HepG2 (cell line): ENCODE results near the gene BAZ1A. TPM values are rescaled to one million over a fixed set of nuclear protein-coding genes. Genes with fewer than 3 reads are reported as not detected.
A peak's percentile ranks its signal among the peaks of the same experiment; 100 is the strongest.

Experiments used
- AGO1 ChIP-seq: fragments of 200-400 bp; formaldehyde crosslinking; IDR thresholded peaks from 2 replicates; pipeline ENCODE4 v1.6.1; 2017; ENCODE audit warnings: mild to moderate bottlenecking, low read depth, low read length, moderate library complexity; ENCODE audit not compliant: poor library complexity, severe bottlenecking
- BCL6 ChIP-seq: IDR thresholded peaks from 2 replicates; pipeline ENCODE4 v1.6.1; 2016; ENCODE audit warnings: missing genetic modification reagents, missing compliant biosample characterization
- ETV5 ChIP-seq: IDR thresholded peaks from 2 replicates; pipeline ENCODE4 v1.6.1; 2018; ENCODE audit warnings: missing biosample characterization, missing genetic modification reagents, inconsistent platforms, borderline replicate concordance
- RFX5 ChIP-seq: IDR thresholded peaks from 2 replicates; pipeline ENCODE4 v1.6.1; 2011; ENCODE audit warnings: low read depth, low read length, improper control_type of control experiment
- ZSCAN31 ChIP-seq: sonication (generic); formaldehyde crosslinking; IDR thresholded peaks from 2 replicates; pipeline ENCODE4 v1.5.0; 2020; ENCODE audit warnings: low read depth, mild to moderate bottlenecking, missing genetic modification reagents
- polyA plus RNA-seq, 8 experiments: library from polyadenylated mRNA; depleted of rRNA in 3 of 8; stranded (reverse) in 7 of 8; unstranded in 1 of 8; fragments of >200 nt; fragmentation: Illumina TruSeq in 4 of 8; extraction: Trizol in 4 of 8; gene quantifications; 2 replicates each; pipeline versions ENCODE4 v1.2.1 to v1.2.3, GENCODE V29; 2011 to 2016; ENCODE audit warnings: low read depth in 4 of 8, missing spikeins in 1 of 8, mixed read lengths in 1 of 8; ENCODE audit not compliant: insufficient read depth in 1 of 8
- total RNA-seq, 5 experiments: library from RNA; depleted of rRNA; stranded (reverse); fragments of >200 nt; fragmentation: Illumina TruSeq; extraction: Trizol; gene quantifications; 2 replicates each; pipeline ENCODE4 v1.2.3, GENCODE V29; 2016; ENCODE audit warnings: low read depth in 1 of 5
- TF ChIP-seq, protein P1 (sequence below): sonication (generic); formaldehyde crosslinking; IDR thresholded peaks from 2 replicates; pipeline ENCODE4 v1.5.0; 2020; ENCODE audit warnings: mild to moderate bottlenecking, missing genetic modification reagents
- TF ChIP-seq, protein P2 (sequence below), 2 experiments: sonication (generic) in 1 of 2; formaldehyde crosslinking in 1 of 2; IDR thresholded peaks; 2 replicates each; pipeline versions ENCODE4 v1.6.1 to v1.9.0; 2014 to 2022; ENCODE audit warnings: antibody characterized with exemption in 1 of 2, borderline replicate concordance in 1 of 2, inconsistent platforms in 1 of 2, low read depth in 1 of 2, missing genetic modification reagents in 1 of 2
- TF ChIP-seq, protein P3 (sequence below): IDR thresholded peaks from 2 replicates; pipeline ENCODE4 v1.6.1; 2016; ENCODE audit warnings: mild to moderate bottlenecking, missing biosample characterization, missing genetic modification reagents
- TF ChIP-seq, protein P4 (sequence below): sonication (generic); formaldehyde crosslinking; IDR thresholded peaks from 2 replicates; pipeline ENCODE4 v1.9.0; 2021; ENCODE audit warnings: missing genetic modification reagents, mild to moderate bottlenecking, borderline replicate concordance
- TF ChIP-seq, protein P5 (sequence below): fragments of 450-650 bp; IDR thresholded peaks from 2 replicates; pipeline ENCODE4 v1.6.1; 2017; ENCODE audit warnings: mild to moderate bottlenecking

The BAZ1A gene
- total and polyA plus RNA-seq, 2 of the 13 experiments (the other 11 are each of a cell fraction or from before 2014, with no cell fraction given), result 20.9 to 56.8 TPM

DNA sequence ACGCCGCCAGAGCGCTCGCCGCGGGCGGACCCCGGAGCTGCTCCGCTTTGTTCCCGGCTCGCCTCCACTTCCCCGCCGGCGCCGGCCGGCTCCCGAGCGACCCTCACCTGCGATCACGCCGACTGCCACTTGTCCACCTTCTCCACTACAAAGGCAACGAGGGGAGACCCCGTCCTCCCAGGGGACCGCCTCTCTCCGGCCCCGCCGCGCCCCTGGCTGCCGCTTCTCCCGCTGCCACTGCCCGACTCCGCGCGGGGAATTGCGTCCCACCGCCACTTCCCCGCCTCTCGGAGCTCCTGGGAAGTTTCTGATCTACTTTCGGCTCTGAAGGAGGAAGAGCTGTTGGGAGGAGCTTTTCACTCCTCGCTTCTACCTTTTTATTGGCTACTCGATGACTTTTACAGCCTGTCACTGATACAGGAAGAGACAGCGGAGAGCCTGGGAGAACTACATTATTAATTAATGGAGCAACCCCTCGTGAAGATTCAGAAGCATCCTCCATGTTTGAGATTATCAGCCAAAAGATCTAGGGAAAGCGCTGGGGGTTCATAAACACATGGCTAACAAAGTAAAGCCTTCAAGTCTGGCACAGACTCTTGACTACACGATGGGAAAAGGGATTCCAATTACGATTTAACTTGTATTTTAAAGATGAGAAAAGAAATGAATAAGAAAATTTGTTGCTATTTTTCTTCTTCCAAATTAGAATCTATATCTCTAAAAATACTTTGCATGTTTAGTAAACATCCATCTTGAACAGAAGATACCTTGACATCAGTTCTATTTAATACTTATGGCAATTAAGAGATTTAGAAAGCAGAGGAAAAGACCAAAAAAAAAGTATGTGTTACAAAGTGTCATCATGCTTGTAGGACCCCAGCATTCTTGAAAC, at the start of gene BAZ1A (continued):
- TF ChIP-seq, protein P1, sequence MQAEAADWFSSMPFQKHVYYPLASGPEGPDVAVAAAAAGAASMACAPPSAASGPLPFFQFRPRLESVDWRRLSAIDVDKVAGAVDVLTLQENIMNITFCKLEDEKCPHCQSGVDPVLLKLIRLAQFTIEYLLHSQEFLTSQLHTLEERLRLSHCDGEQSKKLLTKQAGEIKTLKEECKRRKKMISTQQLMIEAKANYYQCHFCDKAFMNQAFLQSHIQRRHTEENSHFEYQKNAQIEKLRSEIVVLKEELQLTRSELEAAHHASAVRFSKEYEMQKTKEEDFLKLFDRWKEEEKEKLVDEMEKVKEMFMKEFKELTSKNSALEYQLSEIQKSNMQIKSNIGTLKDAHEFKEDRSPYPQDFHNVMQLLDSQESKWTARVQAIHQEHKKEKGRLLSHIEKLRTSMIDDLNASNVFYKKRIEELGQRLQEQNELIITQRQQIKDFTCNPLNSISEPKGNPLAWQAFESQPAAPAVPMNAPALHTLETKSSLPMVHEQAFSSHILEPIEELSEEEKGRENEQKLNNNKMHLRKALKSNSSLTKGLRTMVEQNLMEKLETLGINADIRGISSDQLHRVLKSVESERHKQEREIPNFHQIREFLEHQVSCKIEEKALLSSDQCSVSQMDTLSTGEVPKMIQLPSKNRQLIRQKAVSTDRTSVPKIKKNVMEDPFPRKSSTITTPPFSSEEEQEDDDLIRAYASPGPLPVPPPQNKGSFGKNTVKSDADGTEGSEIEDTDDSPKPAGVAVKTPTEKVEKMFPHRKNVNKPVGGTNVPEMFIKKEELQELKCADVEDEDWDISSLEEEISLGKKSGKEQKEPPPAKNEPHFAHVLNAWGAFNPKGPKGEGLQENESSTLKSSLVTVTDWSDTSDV, result no peak
- TF ChIP-seq BCL6 (peak; percentile 76), RFX5 (no peak), AGO1 (no peak), ZSCAN31 (peak; percentile 73), ETV5 (CRISPR knock-in tag) (peak; percentile 74; the same call in 1 of the 2 replicates)
- TF ChIP-seq, protein P2, sequence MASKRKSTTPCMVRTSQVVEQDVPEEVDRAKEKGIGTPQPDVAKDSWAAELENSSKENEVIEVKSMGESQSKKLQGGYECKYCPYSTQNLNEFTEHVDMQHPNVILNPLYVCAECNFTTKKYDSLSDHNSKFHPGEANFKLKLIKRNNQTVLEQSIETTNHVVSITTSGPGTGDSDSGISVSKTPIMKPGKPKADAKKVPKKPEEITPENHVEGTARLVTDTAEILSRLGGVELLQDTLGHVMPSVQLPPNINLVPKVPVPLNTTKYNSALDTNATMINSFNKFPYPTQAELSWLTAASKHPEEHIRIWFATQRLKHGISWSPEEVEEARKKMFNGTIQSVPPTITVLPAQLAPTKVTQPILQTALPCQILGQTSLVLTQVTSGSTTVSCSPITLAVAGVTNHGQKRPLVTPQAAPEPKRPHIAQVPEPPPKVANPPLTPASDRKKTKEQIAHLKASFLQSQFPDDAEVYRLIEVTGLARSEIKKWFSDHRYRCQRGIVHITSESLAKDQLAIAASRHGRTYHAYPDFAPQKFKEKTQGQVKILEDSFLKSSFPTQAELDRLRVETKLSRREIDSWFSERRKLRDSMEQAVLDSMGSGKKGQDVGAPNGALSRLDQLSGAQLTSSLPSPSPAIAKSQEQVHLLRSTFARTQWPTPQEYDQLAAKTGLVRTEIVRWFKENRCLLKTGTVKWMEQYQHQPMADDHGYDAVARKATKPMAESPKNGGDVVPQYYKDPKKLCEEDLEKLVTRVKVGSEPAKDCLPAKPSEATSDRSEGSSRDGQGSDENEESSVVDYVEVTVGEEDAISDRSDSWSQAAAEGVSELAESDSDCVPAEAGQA (IDR thresholded peaks at IDR 0.05; ENCODE audit: low read depth), result no peak
- TF ChIP-seq, protein P2 (CRISPR knock-in tag; IDR thresholded peaks at IDR 0.05; ENCODE audit: borderline replicate concordance), result no peak
- TF ChIP-seq, protein P3, sequence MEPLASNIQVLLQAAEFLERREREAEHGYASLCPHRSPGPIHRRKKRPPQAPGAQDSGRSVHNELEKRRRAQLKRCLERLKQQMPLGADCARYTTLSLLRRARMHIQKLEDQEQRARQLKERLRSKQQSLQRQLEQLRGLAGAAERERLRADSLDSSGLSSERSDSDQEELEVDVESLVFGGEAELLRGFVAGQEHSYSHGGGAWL, result peak; percentile 55; the same call in 1 of the 2 replicates
- TF ChIP-seq, protein P4, sequence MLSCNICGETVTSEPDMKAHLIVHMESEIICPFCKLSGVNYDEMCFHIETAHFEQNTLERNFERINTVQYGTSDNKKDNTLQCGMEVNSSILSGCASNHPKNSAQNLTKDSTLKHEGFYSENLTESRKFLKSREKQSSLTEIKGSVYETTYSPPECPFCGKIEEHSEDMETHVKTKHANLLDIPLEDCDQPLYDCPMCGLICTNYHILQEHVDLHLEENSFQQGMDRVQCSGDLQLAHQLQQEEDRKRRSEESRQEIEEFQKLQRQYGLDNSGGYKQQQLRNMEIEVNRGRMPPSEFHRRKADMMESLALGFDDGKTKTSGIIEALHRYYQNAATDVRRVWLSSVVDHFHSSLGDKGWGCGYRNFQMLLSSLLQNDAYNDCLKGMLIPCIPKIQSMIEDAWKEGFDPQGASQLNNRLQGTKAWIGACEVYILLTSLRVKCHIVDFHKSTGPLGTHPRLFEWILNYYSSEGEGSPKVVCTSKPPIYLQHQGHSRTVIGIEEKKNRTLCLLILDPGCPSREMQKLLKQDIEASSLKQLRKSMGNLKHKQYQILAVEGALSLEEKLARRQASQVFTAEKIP (CRISPR knock-in tag), result no peak
- TF ChIP-seq, protein P5, sequence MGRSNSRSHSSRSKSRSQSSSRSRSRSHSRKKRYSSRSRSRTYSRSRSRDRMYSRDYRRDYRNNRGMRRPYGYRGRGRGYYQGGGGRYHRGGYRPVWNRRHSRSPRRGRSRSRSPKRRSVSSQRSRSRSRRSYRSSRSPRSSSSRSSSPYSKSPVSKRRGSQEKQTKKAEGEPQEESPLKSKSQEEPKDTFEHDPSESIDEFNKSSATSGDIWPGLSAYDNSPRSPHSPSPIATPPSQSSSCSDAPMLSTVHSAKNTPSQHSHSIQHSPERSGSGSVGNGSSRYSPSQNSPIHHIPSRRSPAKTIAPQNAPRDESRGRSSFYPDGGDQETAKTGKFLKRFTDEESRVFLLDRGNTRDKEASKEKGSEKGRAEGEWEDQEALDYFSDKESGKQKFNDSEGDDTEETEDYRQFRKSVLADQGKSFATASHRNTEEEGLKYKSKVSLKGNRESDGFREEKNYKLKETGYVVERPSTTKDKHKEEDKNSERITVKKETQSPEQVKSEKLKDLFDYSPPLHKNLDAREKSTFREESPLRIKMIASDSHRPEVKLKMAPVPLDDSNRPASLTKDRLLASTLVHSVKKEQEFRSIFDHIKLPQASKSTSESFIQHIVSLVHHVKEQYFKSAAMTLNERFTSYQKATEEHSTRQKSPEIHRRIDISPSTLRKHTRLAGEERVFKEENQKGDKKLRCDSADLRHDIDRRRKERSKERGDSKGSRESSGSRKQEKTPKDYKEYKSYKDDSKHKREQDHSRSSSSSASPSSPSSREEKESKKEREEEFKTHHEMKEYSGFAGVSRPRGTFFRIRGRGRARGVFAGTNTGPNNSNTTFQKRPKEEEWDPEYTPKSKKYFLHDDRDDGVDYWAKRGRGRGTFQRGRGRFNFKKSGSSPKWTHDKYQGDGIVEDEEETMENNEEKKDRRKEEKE, result no peak
